Measurements from ENCODE around the gene IKBKE.

GRCh38 chr1:206441336-206441967, 28.8 kb upstream of the IKBKE start:
- TF ChIP-seq, protein P1, sequence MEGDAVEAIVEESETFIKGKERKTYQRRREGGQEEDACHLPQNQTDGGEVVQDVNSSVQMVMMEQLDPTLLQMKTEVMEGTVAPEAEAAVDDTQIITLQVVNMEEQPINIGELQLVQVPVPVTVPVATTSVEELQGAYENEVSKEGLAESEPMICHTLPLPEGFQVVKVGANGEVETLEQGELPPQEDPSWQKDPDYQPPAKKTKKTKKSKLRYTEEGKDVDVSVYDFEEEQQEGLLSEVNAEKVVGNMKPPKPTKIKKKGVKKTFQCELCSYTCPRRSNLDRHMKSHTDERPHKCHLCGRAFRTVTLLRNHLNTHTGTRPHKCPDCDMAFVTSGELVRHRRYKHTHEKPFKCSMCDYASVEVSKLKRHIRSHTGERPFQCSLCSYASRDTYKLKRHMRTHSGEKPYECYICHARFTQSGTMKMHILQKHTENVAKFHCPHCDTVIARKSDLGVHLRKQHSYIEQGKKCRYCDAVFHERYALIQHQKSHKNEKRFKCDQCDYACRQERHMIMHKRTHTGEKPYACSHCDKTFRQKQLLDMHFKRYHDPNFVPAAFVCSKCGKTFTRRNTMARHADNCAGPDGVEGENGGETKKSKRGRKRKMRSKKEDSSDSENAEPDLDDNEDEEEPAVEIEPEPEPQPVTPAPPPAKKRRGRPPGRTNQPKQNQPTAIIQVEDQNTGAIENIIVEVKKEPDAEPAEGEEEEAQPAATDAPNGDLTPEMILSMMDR (optimal IDR thresholded peaks at IDR 0.05 in 1 of 3, IDR thresholded peaks at IDR 0.05 in 1 of 3, conservative IDR thresholded peaks at IDR 0.05 in 1 of 3; ENCODE audit: extremely low read depth in 1 of 3, insufficient read depth in 2 of 3, low read length in 3 of 3) = no peak
- TF ChIP-seq EZH2 (IDR thresholded peaks at IDR 0.05; ENCODE audit: low read length) = no peak

Data from keratinocyte (primary cell).